ENCODE data around the gene CTRB1.
"Not testable (repeated sequence)": the region's sequence is repeated elsewhere in the genome, so short reads cannot be mapped to it uniquely, and the experiment has no call there.

The CTRB1 gene

DNA sequence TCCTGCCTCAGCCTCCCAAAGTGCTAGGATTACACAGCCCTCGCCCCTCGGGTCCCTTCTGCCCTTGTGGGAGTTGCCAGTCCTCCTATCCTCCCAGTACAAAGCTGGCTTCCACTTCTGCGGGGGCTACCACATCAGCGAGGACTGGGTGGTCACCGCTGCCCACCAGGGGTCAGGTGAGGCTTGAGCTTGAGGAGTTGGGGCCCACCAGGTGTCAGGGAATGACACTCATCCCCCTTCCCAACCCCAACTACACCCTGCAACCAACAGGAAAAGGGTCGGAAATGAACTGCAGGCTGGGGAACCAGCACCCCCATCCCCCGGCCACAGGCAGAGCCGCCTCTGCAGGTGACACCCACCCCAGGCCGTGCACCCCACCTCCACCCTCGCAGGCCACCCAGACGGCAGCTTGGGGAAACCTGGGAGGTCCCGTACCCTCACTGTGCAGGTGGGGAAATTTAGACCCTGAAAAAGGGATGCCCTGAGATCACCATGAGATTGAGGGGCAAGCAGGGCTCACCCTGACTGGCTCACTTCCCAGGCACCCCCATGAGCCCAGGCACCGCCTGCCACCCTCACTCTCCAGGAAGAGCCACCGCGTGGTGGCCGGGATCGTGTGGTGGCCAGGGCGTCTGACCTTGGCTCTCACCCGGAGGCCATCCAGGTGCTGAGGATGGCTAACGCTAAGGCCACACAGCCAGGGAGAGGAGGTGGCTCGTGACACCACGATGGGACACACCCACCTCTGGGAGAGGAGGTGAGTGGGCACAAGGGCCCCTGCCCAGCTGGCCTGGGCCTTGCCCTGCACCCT, 8.0 kb downstream of the CTRB1 start:
- DNase-seq: no peak

- DNase-seq: no peak
Measured at GRCh38 chr16:75227361-75228142, 8.8 kb downstream of the CTRB1 start.

DNA sequence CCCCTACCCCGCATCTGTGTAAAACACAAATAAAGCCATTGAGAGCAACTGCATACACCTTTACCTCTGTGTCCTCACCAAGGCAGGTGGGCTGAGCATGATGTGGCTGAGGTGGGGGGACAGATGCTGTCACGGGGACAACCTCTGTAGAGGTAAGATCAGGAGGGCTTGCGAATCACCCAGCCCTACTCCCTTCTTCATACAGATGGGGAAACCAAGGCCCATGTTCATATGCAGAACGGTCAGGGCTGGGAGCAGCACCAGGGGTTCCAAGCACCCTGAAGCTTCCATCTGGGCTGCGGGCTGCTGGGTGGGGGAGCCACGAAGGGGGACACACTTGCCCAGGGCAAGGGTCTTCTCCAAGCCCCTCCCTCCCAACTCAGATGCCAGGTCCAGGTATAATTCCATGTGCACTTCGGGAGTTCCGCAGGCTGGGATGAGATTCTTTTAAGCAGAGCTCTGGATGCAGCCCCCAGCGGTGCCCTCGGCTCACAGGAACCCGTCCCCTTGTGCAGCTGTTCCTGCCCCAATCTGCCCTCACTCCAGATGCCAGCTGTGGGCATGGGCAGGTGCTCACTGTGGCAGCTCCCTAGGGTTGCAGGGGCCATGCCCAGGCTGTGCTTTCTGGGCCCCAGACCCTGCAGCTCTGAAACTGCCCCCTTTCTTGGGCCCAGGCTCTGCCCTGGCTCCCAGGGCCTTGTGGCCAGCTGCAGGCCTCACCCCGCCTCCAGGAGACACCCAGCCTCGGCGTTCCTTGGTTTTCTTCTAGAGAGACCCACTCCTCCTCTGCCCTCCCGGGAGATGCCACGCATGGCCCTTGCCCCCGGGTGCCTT, 9.6 kb downstream of the CTRB1 start:
- no peak for DNase-seq

DNA sequence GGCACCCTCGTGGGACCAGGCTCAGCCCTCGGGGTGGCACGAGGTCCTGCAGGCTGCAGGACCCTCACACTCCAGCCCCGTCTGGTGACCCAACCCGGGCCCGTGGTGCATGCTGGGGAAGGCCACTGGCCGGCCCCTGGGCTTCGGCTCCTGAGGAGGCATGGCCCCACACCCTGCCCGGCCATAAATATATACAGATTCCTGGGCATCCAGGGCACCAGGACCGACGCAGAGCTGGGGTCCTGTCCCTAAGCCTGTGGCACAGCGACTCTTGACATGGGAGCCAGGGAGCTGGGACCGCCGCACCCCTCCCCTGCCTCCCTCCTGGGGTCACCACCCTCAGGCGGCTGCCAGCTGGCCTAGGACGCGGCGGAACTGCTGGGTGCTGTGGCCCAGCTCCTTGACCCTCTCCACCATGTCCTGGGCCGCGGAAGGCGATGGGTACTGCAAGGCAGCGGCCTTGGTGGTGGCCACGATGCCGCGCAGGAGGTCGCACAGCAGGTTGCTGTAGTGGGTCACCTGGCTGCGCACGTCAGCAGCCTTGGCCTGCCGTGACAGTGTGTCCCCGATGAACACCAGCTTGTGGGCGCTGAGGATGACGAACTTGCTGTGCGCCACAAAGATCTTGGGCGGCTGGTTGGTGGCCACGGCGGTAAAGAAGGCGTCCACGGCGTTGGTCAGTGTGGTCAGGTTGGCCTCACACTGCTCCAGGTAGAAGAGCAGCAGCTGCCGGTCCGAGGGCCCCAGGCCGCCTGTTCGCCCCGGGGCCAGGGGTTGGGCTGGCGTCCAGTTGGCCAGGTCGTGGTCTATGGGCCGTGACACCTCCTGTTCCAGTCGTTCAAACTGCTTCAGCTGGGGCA, 10.6 kb downstream of the CTRB1 start:
- DNase-seq: no peak

- DNase-seq: no peak
Measured at GRCh38 chr16:75230471-75231110, 11.8 kb downstream of the CTRB1 start.

DNA sequence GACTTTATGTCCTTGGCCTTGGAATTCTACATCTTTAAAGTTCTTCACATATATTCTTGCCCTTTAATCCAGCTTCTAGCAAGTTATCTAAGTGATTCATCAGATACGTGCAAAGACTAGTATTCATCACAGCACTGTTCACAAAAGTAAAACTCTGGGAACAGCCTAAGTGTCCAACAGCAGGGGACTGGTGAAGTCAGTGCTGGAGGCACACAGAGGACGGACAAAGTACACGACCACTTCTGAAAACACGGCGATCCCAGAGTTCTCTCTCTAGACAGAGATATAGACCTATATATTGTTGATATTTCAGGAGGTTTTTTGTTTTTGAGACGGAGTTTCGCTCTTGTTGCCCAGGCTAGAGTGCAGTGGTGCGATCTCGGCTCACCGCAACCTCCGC, 12.8 kb downstream of the CTRB1 start:
- no peak for DNase-seq

- DNase-seq: no peak
Measured at GRCh38 chr16:75233611-75233938, 14.8 kb downstream of the CTRB1 start.

GRCh38 chr16:75234856-75235696, 16.3 kb downstream of the CTRB1 start:
- no peak for DNase-seq

GRCh38 chr16:75235721-75236193, 17.0 kb downstream of the CTRB1 start:
- DNase-seq: no peak

DNA sequence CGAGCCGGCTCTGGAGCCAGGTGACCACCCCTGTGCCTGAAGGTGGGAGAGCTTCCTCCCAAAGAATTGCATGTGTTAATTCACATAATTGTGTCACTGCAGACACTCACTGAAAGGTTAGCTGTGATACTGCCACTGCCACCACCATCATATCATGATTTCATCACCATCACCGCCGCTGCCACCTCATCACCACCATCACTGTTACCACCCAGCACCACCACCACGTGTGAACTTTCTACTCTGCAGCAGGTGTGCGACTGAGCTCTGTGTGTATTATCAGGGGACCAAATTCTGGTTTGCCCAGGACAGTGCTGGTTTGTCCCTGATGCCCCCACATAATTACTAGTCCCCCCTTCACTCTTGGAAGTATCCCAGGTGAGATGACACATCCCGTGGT, 17.4 kb downstream of the CTRB1 start:
- no peak for DNase-seq

DNA sequence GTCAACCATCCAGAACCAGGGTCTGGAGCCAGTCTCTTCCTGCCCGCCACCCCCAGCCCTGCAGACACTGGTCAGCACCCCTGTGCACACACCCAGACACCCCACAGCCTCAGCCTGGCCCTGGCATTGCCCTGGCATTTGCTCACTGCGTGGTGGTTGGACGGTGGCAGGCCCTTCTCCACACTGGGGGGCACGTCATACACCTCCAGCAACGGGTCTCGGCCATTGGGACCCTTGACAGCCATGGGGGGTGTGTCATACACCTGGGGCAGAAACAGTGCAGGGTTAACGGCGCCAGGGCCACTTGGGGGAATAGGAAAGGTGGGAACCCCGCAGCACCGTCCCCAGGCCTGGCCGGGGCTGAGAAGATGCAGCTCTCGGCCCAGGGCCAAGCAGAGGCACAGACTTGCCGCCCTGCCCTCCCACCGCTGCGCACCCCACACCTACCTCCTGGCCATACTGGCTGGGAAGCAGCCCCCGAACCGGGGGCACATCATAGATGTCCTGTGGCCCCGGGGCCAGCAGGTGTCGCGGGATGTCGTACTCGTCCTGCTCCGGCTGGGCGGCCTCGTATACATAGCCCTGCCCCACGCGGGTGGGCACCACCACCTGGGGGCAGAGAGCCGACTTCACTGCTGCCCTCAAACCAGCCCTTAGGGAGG, 18.1 kb downstream of the CTRB1 start:
- no peak for DNase-seq

DNA sequence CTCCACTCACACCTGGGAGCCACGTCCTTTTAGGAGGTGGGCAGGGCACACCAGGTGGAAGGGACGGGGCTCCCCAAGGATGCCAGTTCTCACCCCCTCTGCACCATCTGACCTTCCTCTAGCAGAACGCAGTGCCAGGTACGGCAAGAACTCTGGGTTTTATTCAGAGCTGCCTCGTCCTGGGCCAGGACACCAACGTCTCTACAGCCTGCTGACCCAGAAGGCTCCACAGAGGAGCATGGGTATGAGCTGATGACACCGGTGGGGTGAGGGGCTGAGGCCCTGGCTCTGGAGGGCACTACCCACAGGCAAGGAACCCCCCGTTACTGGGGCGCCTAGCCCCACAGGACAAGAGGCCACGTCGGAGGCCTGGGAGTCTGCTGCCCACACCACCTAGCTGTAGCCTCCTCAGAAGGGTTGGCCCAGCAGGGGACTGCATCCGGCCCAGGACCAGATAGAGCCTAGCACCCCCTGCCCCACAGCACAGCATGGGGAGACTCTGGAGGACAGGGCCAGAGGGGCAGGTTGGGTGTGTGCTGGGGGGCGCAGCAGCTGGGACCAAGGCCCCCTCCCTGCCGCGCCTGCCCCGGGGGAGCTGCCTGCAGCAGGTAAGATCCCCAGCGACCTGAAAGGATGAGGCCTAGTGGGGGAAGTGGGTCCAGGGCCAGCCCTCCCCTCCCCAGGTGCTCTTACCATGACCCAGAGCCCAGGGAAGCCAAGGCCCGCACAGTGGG, 18.8 kb downstream of the CTRB1 start:
- no peak for DNase-seq

DNA sequence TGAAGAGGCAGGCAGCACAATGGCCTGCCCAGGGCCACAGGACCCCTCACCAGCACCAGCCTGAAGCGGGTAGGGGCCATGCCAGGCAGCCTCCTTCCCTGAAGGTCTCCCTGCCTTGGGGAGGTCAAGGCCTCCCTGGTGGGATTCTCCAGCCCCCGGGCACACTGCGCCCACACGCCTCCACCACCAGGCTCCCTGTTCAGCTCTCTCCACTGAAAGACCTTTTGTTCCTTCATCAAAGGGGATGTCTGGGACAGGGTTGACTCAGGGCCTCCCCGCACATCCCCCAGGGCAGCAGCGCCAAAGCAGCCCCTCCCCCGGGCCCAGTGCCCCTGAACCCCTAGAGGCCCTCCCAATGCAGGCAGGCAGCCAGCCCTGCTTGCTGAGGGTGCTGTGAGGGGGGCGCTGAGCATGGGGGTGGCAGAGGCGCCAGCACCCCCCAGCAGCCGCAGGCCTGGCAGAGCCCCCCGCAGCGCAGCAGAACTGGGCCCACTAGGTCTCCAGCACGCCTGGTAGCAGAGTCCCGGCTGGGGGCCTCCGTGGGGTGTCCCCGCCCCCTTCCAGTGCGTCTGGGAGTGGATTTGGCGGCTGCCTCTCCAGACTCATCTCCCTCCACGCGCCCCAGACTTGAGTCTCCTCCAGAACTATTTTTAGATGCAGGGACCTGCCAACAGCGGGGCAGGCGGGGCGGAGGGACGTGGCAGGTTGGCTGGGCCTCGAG, 19.5 kb downstream of the CTRB1 start:
- peak; percentile 64 for DNase-seq

- DNase-seq: no peak
Measured at GRCh38 chr16:75238853-75239541, 20.2 kb downstream of the CTRB1 start.

GRCh38 chr16:75239542-75240122, 20.8 kb downstream of the CTRB1 start:
- no peak for DNase-seq

DNA sequence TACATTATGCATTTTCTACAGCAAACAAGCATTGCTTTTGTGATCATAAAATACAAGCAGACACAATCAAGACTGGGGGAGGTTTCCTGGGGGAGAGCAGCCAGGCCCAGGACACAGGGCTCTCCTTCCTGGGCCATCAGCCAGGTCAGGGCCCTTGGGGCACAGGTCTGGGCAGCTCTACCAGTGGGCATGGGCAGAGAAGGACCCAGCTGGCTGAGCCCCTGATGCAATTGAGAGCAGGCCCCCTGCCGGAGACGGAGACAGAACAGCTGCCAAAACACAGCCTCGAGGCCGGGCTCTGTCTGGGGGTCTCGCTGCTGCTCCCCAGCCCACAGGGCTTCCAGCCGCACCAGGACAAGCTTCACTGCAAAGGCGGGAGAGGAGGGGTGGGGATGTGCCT, 21.8 kb downstream of the CTRB1 start:
- not testable (repeated sequence) for DNase-seq

DNA sequence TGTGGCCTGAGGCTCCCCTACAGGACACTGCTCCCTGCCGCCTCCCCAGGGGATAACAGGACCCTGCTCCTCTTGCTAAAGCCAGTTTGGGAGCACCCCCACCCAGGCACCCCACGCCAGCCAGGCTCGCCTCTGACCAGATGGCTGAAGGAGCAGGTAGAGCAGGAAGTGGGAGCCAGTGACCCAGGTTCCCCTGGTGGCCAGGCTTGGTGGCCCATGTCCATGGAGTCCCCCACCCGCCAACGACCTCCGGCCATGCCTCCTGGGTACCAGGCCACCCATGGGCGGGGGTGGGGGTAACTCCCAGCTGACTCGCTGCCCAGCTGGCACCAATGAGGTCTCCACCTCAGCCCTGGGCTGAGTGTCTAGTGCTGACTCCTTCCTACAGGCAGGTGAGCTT, 22.6 kb downstream of the CTRB1 start:
- DNase-seq: no peak

DNA sequence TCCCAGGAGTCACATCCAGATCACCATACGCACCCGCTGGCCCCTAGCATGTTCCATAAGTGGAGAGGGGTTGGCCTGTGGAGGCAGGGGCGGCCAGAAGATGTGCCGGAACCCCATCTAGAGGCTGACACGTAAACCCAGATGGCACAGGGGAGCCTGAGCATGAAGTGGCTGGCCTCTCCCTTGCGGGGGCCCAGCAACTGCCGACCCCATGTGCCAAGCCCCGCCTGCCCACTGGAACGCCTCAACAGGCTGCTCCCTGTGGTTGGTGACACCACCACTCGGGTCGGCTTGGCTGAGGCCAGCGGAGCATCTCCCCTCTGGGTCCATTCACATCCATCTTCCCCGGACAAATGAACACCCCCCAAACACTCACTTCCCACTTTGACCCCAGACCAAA, 23.2 kb downstream of the CTRB1 start:
- DNase-seq: no peak

Data from COR-L47 (cell line).